22Rv1 (cell line): ENCODE data around the gene PNPLA7.
A peak's percentile ranks its signal among the peaks of the same experiment; 100 is the strongest.

Experiments
- H3K27ac ChIP-seq: fragments of 450-650 bp; 2 replicates; pipeline ENCODE4 v1.5.1; 2017
- CTCF ChIP-seq: fragments of 450-650 bp; IDR thresholded peaks from 2 replicates; pipeline ENCODE4 v1.5.1; 2017; ENCODE audit warnings: mild to moderate bottlenecking
- ZFX ChIP-seq: fragments of 450-650 bp; IDR thresholded peaks from 2 replicates; pipeline ENCODE4 v1.6.1; 2017; ENCODE audit warnings: antibody characterized with exemption, borderline replicate concordance

The PNPLA7 gene

GRCh38 chr9:137556069-137556838, 6.1 kb upstream of the PNPLA7 start:
- no peak for TF ChIP-seq ZFX
- no peak for TF ChIP-seq CTCF

GRCh38 chr9:137555179-137555578, 5.0 kb upstream of the PNPLA7 start:
- TF ChIP-seq ZFX (no peak), CTCF (no peak)
- peak overlapping the region; percentile 93 for H3K27ac ChIP-seq

More at GRCh38 chr9:137556069-137556838, 6.1 kb upstream of the PNPLA7 start:
- H3K27ac ChIP-seq, result peak overlapping the region; percentile 93

- TF ChIP-seq CTCF (no peak), ZFX (no peak)
Observed at GRCh38 chr9:137554349-137554748, 4.1 kb upstream of the PNPLA7 start.

GRCh38 chr9:137553654-137554053, 3.5 kb upstream of the PNPLA7 start:
- peak overlapping the region; percentile 93 for H3K27ac ChIP-seq

More at GRCh38 chr9:137554349-137554748, 4.1 kb upstream of the PNPLA7 start:
- peak overlapping the region; percentile 93 for H3K27ac ChIP-seq

- no peak for TF ChIP-seq ZFX
- no peak for TF ChIP-seq CTCF
- peak overlapping the region; percentile 93 for H3K27ac ChIP-seq
Observed at GRCh38 chr9:137552022-137552768, 2.0 kb upstream of the PNPLA7 start.

GRCh38 chr9:137551264-137552021, 1.2 kb upstream of the PNPLA7 start, which contains the start of gene MRPL41:
TSS of gene MRPL41 (plus strand) at chr9:137551879. CDS start at chr9:137552082, 203 bp downstream.
- TF ChIP-seq CTCF (peak; percentile 49), ZFX (no peak)
- peak within 1 kb of the TSS; percentile 93 for H3K27ac ChIP-seq

- peak overlapping the region; percentile 93 for H3K27ac ChIP-seq
Observed at GRCh38 chr9:137550958-137551263, 709 bp upstream of the PNPLA7 start.
